Muscle of leg (tissue), 11 donors: Measurements from ENCODE around the gene ALDH18A1. TPM values are rescaled to one million over a fixed set of nuclear protein-coding genes. Genes with fewer than 3 reads are reported as not detected.

Experiments
- DNase-seq: peaks from one replicate; pipeline ENCODE4 v3.0.0; 2013
- H3K27ac ChIP-seq: one replicate; pipeline ENCODE4 v1.5.1; 2013; ENCODE audit warnings: mild to moderate bottlenecking, low read length, control low read depth
- H3K27me3 ChIP-seq: one replicate; pipeline ENCODE4 v1.6.1; 2013; ENCODE audit warnings: low read length; ENCODE audit not compliant: control insufficient read depth, insufficient read depth
- H3K36me3 ChIP-seq: one replicate; pipeline ENCODE4 v1.6.1; 2013; ENCODE audit warnings: low read length; ENCODE audit not compliant: control insufficient read depth, insufficient read depth
- H3K4me1 ChIP-seq: one replicate; pipeline ENCODE4 v1.6.1; 2013; ENCODE audit warnings: low read length; ENCODE audit not compliant: control insufficient read depth, insufficient read depth
- H3K4me3 ChIP-seq: one replicate; pipeline ENCODE4 v1.5.1; 2013; ENCODE audit warnings: low read length, control low read depth
- H3K9me3 ChIP-seq: replicated peaks from 2 replicates; pipeline ENCODE4 v1.6.1; 2013; ENCODE audit warnings: low read depth, low read length; ENCODE audit not compliant: control insufficient read depth
- WGBS: methylation state at CpG from one replicate; pipeline ENCODE4 v1.1.5; 2013; ENCODE audit warnings: missing lambda C conversion rate; ENCODE audit not compliant: insufficient coverage; 5-methylcytosine and 5-hydroxymethylcytosine counted together
- polyA plus RNA-seq, 8 donors: library from polyadenylated mRNA; unstranded; fragments of 120-200 nt; gene quantifications; one replicate each; pipeline versions ENCODE4 v1.2.1 to v1.2.3, GENCODE V29; 2013; ENCODE audit warnings: inconsistent platforms in 1 of 8, low replicate concordance in 1 of 8; ENCODE audit not compliant: insufficient read length in 8 of 8, insufficient read depth in 1 of 8
- total RNA-seq: library from RNA; stranded (reverse); fragments of 120-200 nt; gene quantifications from one replicate; pipeline ENCODE4 v1.2.4, GENCODE V29; 2013

ALDH18A1 gene
- total and polyA plus RNA-seq, 9 donors: 37.1 to 70.3 (median 45.5) TPM

DNA sequence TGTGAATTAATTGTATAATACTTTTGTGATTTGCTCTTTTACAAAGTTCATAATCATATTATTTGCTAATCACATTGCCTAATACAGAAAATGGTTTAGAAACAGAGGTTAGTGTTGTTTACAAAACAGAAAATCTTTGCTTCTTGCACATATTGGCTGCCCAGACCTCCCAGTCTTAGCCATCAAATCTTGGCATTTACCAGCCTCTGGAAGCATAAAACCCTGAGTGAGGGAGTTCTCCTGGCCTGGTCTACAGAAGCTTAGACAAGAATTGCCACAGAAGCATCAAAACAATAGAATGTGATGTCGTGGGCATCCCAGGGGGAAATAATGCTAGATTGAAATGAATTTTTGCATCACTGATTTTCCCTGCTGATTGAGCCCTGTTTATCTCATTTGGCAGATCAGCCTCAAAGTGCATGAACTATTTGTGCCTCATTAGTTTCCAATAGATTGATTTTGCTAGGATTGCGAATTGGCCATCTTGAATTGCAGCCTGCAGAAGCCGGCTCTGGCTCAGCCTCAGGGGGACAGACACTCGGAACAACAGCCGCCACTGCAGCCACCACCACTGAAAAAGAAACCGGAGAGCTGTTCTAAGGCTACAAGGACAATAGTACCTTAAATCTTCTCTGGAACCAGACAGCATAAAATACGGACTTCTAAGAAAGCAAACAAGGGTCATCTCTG, 84.2 kb downstream of the ALDH18A1 start:
- DNase-seq: no peak
- Histone ChIP-seq H3K36me3 (no peaks in the 10 kb centered on the region), H3K9me3 (no peaks in the 10 kb centered on the region), H3K4me1 (peaks cover 4% of the 10 kb centered on the region), H3K27me3 (no peaks in the 10 kb centered on the region), H3K4me3 (no peak overlapping the region), H3K27ac (no peak overlapping the region)
- 11% methylated on average over 7 of the region's 7 CpGs for WGBS

DNA sequence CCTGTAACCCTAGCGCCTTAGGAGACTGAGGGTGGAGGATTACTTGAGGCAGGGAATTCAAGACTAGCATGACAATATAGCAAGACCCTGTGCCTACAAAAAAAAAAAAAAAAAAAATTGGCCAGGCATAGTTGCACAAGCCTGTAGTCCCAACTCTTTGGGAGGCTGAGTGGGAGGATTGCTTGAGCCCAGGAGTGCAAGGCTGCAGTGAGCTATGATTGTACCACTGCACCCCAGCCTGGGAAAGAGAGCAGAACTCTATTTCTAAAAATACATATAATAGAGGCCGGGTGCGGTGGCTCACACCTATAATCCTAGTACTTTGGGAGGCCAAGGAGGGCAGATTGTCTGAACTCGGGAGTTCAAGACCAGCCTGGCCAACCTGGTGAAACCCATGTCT, 85.1 kb downstream of the ALDH18A1 start:
- Histone ChIP-seq H3K27me3 (no peaks in the 10 kb centered on the region), H3K27ac (no peak overlapping the region), H3K4me1 (peaks cover 4% of the 10 kb centered on the region), H3K9me3 (no peaks in the 10 kb centered on the region), H3K4me3 (no peak overlapping the region), H3K36me3 (no peaks in the 10 kb centered on the region)
- WGBS: 100% methylated on average over 1 of the region's 4 CpGs
- no peak for DNase-seq

DNA sequence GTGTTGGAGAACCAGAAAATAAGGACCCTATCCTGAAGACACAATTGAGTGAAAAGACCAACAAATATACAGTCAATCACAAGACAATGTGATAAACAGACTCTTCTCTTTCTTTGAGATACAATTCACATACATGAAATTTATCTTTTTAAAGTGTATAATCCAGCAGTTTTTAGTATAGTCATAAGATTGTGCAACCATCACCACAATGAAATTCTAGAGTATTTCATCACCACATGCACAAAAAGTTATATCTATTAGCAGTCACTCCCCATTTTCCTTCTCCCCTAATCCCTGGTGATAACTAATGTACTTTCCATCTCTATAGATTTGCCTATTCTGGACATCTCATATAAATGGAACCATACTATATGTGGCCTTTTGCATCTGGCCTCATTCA, 87.1 kb downstream of the ALDH18A1 start:
- Histone ChIP-seq H3K4me3 (no peak overlapping the region), H3K27ac (no peak overlapping the region), H3K4me1 (peaks cover 4% of the 10 kb centered on the region), H3K27me3 (peaks cover 2% of the 10 kb centered on the region), H3K9me3 (no peaks in the 10 kb centered on the region), H3K36me3 (no peaks in the 10 kb centered on the region)
- no peak for DNase-seq

DNA sequence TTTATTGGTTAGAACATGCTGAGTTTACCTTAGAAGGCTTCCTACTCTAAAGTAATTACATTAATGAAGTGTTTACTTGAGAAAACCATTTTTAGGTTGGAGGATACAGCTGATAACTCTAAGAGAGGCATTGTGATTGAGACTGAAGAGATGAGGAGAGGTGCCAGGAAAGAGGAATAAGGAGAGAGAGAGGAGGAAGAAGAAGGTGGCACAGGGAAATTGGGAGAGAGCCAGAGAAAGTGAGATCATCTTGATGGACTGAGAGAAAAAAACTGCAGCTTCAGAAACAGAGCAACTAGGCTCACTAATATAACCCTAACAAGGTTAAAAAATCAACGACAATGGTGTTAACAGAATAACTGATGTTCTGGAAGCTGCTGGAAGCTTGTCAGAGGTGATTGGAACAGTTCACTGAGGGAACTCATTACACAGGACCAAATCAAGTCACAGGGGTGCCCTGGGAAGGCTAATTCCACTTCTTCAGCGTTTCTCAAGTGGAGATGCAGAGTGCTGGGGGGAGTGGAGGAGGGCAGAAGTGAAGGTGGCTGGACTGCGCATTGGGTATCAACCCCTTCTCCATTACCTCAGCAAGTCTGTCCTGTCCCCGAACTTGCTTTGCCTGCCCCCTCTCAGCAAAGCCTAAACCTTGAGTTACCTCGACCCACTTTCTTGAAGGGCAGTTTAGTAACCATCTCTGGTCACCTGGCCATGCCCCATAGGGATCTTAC, 88.4 kb downstream of the ALDH18A1 start:
- DNase-seq: no peak
- Histone ChIP-seq H3K4me1 (peaks cover 2% of the 10 kb centered on the region), H3K9me3 (no peaks in the 10 kb centered on the region), H3K4me3 (no peak overlapping the region), H3K27me3 (peaks cover 2% of the 10 kb centered on the region), H3K36me3 (no peaks in the 10 kb centered on the region), H3K27ac (no peak overlapping the region)
- 87% methylated on average over 2 of the region's 5 CpGs for WGBS

DNA sequence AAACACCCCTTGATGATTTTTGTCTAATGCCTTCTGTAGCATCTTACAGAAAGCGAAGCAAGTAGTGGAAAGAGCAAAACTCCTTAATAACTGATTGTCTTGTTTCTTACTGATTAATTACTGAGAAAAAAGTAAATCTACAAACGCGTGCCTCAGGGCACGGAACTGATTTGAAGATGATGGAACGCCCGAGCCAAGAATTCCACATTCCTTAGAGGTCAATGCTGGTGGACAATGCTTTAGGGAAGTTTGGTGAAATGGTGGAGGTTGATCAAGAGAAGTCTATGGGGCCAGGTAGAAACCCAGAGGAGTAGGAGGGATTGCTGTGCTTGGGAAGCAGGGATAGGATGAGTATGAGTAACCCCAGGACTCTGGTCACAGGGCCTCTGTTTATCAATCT, 90.4 kb downstream of the ALDH18A1 start:
- no peaks in the 10 kb centered on the region for H3K9me3 ChIP-seq
- H3K4me1 ChIP-seq: no peaks in the 10 kb centered on the region
- no peaks in the 10 kb centered on the region for H3K36me3 ChIP-seq
- no peak overlapping the region for H3K27ac ChIP-seq
- H3K4me3 ChIP-seq: no peak overlapping the region
- DNase-seq: no peak
- 95% methylated on average over 5 of the region's 6 CpGs for WGBS
- H3K27me3 ChIP-seq: peaks cover 2% of the 10 kb centered on the region

DNA sequence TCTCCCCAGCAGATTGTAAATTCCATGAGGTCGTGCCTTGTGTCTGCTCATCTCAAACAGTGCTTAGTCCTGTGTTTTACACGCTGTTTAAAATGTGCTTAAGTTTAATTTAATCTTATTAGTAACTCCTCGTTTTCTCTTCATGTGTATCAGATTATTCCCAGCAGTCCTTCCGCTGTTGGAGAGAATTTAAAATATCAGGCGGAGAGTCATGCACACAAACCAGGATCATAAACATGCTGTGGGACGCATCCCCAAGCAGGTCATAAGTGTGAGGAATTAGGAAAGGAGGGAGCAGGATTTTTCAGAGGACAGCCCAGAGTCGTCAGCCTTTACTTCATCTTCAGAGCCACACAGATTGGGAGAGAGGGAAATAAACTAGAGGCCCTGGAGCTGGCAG, 91.2 kb downstream of the ALDH18A1 start:
- Histone ChIP-seq H3K27me3 (peaks cover 7% of the 10 kb centered on the region), H3K4me1 (peaks cover 3% of the 10 kb centered on the region), H3K27ac (no peak overlapping the region), H3K36me3 (no peaks in the 10 kb centered on the region), H3K9me3 (no peaks in the 10 kb centered on the region), H3K4me3 (no peak overlapping the region)
- DNase-seq: no peak
- no CpG with 5 or more reads among the region's 7 CpGs for WGBS

DNA sequence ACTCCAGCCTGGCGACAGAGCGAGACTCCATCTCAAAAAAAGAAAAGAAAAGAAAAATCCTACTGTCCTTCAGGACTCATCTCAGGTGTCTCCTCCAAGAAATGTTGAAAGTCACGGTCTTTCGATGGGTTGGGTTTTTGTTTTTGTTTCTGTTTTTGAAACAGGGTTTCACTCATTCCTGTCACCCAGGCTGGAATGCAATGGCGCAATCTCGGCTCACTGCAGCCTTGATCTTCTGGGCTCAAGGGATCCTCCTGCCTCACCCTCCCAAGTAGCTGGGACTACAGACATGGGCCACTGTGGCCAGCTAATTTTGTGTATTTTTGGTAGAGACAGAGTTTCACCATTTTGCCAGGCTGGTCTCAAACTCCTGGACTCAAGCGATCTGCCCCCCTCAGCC, 92.2 kb downstream of the ALDH18A1 start:
- H3K27me3 ChIP-seq: peaks cover 11% of the 10 kb centered on the region
- H3K36me3 ChIP-seq: no peaks in the 10 kb centered on the region
- DNase-seq: no peak
- H3K27ac ChIP-seq: no peak overlapping the region
- H3K4me1 ChIP-seq: peaks cover 12% of the 10 kb centered on the region
- 100% methylated on average over 1 of the region's 7 CpGs for WGBS
- no peaks in the 10 kb centered on the region for H3K9me3 ChIP-seq
- no peak overlapping the region for H3K4me3 ChIP-seq

DNA sequence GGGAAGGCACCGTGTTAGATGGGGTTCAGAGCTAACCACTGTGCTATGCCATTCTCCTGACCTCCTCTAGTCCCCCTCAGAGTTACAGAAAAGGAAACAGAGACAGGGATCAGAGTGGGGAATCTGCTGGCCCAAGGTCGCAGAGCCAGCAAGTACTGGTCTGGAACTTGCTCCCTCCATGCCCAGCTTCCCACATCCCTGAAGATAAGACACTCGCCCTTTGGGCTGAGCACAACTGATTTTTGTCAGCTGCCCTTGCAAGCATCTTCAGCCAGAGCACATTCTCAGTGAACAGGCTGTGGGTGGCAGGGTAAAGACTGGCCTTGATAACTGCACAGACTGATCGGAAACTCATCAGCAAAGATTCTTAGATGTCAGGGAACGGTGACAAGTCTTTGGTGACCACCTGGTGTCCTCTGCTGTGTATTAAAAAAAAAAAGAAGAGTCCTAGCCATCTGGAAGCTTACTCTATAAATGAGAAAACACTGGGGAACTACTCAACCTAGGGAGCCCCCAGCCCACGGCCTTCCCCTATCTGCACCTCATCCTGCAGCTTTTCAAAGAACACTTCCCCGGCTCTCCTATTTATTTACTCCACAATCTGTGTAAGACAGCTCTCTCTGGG, 94.1 kb downstream of the ALDH18A1 start:
- Histone ChIP-seq H3K4me1 (peaks cover 14% of the 10 kb centered on the region), H3K9me3 (no peaks in the 10 kb centered on the region), H3K36me3 (no peaks in the 10 kb centered on the region), H3K27me3 (peaks cover 11% of the 10 kb centered on the region), H3K4me3 (no peak overlapping the region), H3K27ac (no peak overlapping the region)
- WGBS: 83% methylated on average over 1 of the region's 7 CpGs
- DNase-seq: no peak

DNA sequence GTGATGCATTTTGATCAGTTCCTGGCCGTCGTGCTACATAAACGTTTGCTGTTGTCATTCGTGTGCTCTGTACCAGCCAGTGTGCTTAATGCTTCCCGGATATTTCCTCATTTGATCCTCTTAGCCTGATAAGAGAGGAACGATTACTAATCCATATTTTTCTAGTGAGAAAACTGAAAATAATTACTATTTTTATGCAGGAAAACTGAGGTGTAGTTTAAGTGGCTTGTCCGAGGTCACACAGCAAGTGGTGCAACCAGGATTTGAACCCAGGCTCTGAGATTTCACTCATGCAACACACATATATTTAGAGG, 94.7 kb downstream of the ALDH18A1 start:
- DNase-seq: no peak
- Histone ChIP-seq H3K4me3 (peak overlapping the region; percentile 48), H3K27ac (peak overlapping the region; percentile 45), H3K4me1 (peaks cover 14% of the 10 kb centered on the region), H3K9me3 (no peaks in the 10 kb centered on the region), H3K27me3 (peaks cover 11% of the 10 kb centered on the region), H3K36me3 (no peaks in the 10 kb centered on the region)
- 67% methylated on average over 2 of the region's 7 CpGs for WGBS

DNA sequence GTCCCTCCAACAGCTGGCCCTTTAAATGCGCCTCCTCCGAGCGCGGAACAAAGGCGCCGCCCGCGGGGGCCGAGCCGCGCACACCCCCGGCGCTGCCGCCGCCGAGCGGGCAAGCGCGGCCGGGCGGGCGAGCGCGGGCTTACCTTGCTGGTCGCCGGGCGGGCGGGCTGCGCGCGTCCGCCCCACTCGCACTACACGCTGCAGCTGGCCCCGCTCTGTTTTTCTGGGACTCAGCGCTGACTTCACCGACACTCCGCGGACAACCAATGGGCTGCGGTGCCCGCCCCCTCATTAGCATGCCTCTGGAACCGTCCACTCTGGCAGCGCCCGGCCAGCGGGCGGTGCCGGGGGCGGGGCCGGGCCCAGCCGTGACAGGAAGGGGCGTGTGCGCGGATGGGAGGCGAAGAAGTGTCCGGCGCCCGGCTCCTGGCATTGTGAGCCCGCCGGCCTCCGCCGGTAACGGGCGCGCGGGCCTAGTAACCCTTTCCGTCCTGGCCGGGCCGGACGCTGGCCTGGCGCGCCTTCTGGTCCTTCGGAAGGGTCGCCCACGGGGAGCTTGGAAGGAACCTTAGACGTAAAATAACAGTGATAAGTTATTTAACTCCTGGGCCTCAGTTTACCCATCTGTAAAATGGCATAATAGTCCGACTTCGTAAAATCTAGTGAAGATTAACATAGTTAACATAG, 95.2 kb downstream of the ALDH18A1 start, which contains the start of gene SORBS1:
TSS of gene SORBS1 (minus strand) at position 195 of the 687 bp plus-strand sequence. CDS start 120,236 bp downstream, outside the sequence.
- peak within 1 kb of the TSS; percentile 75 for H3K27ac ChIP-seq
- WGBS: 2% methylated on average over 72 of the region's 77 CpGs
- peak within 1 kb of the TSS; percentile 90 for H3K4me3 ChIP-seq
- H3K9me3 ChIP-seq: no peaks in the 10 kb centered on the region
- peaks cover 11% of the 10 kb centered on the region for H3K27me3 ChIP-seq
- no peaks in the 10 kb centered on the region for H3K36me3 ChIP-seq
- peak; percentile 99 for DNase-seq
- H3K4me1 ChIP-seq: peaks cover 14% of the 10 kb centered on the region
